ENCODE measurements around the gene CLBA1. TPM values are rescaled to one million over a fixed set of nuclear protein-coding genes. Genes with fewer than 3 reads are reported as not detected.

CLBA1 gene
- total RNA-seq, 1 experiment from 2014 or later = 3.0 TPM

- BruUV-seq (replicated peaks) = no TSS peak
- POLR2A ChIA-PET = no interaction called here
- no peak for DNase-seq
- H3K4me3 Mint-ChIP-seq (ENCODE audit: unreplicated experiment) = no peak overlapping the region
- H3K9me3 Mint-ChIP-seq (ENCODE audit: unreplicated experiment) = no peaks in the 10 kb centered on the region
- no peaks in the 10 kb centered on the region for H3K4me1 ChIP-seq
- no peaks in the 10 kb centered on the region for H3K9me3 ChIP-seq
- H3K36me3 Mint-ChIP-seq (ENCODE audit: insufficient read depth, unreplicated experiment) = peaks cover 19% of the 10 kb centered on the region
- H3K27me3 Mint-ChIP-seq (ENCODE audit: insufficient read depth, unreplicated experiment) = no peaks in the 10 kb centered on the region
- no peak overlapping the region for H3K27ac Mint-ChIP-seq (ENCODE audit: unreplicated experiment)
- no peaks in the 10 kb centered on the region for H3K36me3 ChIP-seq (ENCODE audit: control insufficient read depth, insufficient read depth, low read length)
- no peak for TF ChIP-seq CTCF (IDR thresholded peaks at IDR 0.05; ENCODE audit: insufficient read depth in 1 of 2, low read depth in 1 of 2, low read length in 1 of 2, severe bottlenecking in 1 of 2, unreplicated experiment in 1 of 2)
- H3K27me3 ChIP-seq (replicated peaks; ENCODE audit: control insufficient read depth, insufficient read depth, low read length) = no peaks in the 10 kb centered on the region
- no peak overlapping the region for H3K4me3 ChIP-seq (ENCODE audit: low read depth, low read length)
- intact Hi-C loops (cut with micrococcal nuclease; ENCODE audit: unreplicated experiment) = no loop called here
- no peaks in the 10 kb centered on the region for H3K4me1 Mint-ChIP-seq (ENCODE audit: low read depth, unreplicated experiment)
- CTCF ChIA-PET = no interaction called here
Measured at GRCh38 chr14:104991896-104992230, 6.3 kb downstream of the CLBA1 start.

- ChIA-PET POLR2A (no interaction called here), CTCF (no interaction called here)
- Histone ChIP-seq H3K27me3 (replicated peaks; ENCODE audit: control insufficient read depth, insufficient read depth, low read length) (no peaks in the 10 kb centered on the region), H3K9me3 (no peaks in the 10 kb centered on the region), H3K4me1 (no peaks in the 10 kb centered on the region), H3K4me3 (ENCODE audit: low read depth, low read length) (no peak overlapping the region), H3K36me3 (ENCODE audit: control insufficient read depth, insufficient read depth, low read length) (no peaks in the 10 kb centered on the region)
- Mint-ChIP-seq H3K4me3 (ENCODE audit: unreplicated experiment) (no peak overlapping the region), H3K9me3 (ENCODE audit: unreplicated experiment) (no peaks in the 10 kb centered on the region), H3K4me1 (ENCODE audit: low read depth, unreplicated experiment) (no peaks in the 10 kb centered on the region), H3K27me3 (ENCODE audit: insufficient read depth, unreplicated experiment) (no peaks in the 10 kb centered on the region), H3K36me3 (ENCODE audit: insufficient read depth, unreplicated experiment) (peaks cover 19% of the 10 kb centered on the region), H3K27ac (ENCODE audit: unreplicated experiment) (no peak overlapping the region)
- intact Hi-C loops (cut with micrococcal nuclease; ENCODE audit: unreplicated experiment) = no loop called here
- DNase-seq = no peak
- no TSS peak for BruUV-seq (replicated peaks)
- no peak for TF ChIP-seq CTCF (IDR thresholded peaks at IDR 0.05; ENCODE audit: insufficient read depth in 1 of 2, low read depth in 1 of 2, low read length in 1 of 2, severe bottlenecking in 1 of 2, unreplicated experiment in 1 of 2)
Measured at GRCh38 chr14:104992501-104992900, 6.9 kb downstream of the CLBA1 start.

- Histone ChIP-seq H3K4me1 (no peaks in the 10 kb centered on the region), H3K36me3 (ENCODE audit: control insufficient read depth, insufficient read depth, low read length) (no peaks in the 10 kb centered on the region), H3K27me3 (replicated peaks; ENCODE audit: control insufficient read depth, insufficient read depth, low read length) (no peaks in the 10 kb centered on the region), H3K4me3 (ENCODE audit: low read depth, low read length) (no peak overlapping the region), H3K9me3 (no peaks in the 10 kb centered on the region)
- Mint-ChIP-seq H3K9me3 (ENCODE audit: unreplicated experiment) (no peaks in the 10 kb centered on the region), H3K27me3 (ENCODE audit: insufficient read depth, unreplicated experiment) (no peaks in the 10 kb centered on the region), H3K27ac (ENCODE audit: unreplicated experiment) (no peak overlapping the region), H3K4me3 (ENCODE audit: unreplicated experiment) (no peak overlapping the region), H3K36me3 (ENCODE audit: insufficient read depth, unreplicated experiment) (peaks cover 19% of the 10 kb centered on the region), H3K4me1 (ENCODE audit: low read depth, unreplicated experiment) (no peaks in the 10 kb centered on the region)
- DNase-seq = no peak
- ChIA-PET CTCF (no interaction called here), POLR2A (no interaction called here)
- intact Hi-C loops (cut with micrococcal nuclease; ENCODE audit: unreplicated experiment) = no loop called here
- BruUV-seq (replicated peaks) = no TSS peak
- no peak for TF ChIP-seq CTCF (IDR thresholded peaks at IDR 0.05; ENCODE audit: insufficient read depth in 1 of 2, low read depth in 1 of 2, low read length in 1 of 2, severe bottlenecking in 1 of 2, unreplicated experiment in 1 of 2)
Measured at GRCh38 chr14:104993306-104993705, 7.7 kb downstream of the CLBA1 start.

Measured in Caco-2 (cell line).